GM21717 (cell line): Measurements from ENCODE around the gene KIF20A.
A peak's percentile ranks its signal among the peaks of the same experiment; 100 is the strongest.
"Not testable (repeated sequence)": the region's sequence is repeated elsewhere in the genome, so short reads cannot be mapped to it uniquely, and the experiment has no call there.

Experiments
- ATAC-seq: cut with Tn5 transposase; IDR thresholded peaks from one replicate; pipeline ENCODE4 v1.9.1; 2021; ENCODE audit warnings: mild to moderate bottlenecking, moderate library complexity; ENCODE audit not compliant: unreplicated experiment

KIF20A gene

DNA sequence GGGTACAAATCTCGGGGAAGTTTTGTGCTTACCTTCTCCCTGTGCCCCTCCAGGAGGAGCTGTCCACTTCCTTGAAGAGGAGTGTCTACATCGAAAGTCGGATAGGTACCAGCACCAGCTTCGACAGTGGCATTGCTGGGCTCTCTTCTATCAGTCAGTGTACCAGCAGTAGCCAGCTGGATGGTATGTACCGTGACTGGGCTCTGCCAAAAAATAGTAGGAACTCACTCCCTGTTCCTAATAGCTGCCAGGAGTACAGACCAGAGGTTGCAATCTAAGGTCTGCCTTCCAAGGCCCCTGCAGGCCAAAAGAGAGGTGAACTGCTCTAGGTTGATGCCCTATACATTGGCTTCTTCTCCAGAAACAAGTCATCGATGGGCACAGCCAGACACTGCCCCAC, 3.9 kb downstream of the KIF20A start:
- ATAC-seq: no peak

DNA sequence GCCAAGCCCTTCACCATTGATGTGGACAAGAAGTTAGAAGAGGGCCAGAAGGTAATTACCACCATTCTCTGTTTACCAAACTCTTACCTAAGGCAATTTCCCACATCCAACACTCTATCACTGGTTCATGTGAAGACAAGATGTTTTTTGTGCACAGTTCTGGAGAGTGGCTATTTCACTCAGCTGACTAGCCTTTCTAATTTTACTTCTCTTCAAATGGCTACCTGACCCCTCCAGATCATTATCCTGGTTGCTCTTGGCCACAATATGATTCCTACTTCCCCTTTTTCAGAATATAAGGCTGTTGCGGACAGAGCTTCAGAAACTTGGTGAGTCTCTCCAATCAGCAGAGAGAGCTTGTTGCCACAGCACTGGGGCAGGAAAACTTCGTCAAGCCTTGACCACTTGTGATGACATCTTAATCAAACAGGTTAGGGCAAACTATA, 7.1 kb downstream of the KIF20A start:
- ATAC-seq: no peak

DNA sequence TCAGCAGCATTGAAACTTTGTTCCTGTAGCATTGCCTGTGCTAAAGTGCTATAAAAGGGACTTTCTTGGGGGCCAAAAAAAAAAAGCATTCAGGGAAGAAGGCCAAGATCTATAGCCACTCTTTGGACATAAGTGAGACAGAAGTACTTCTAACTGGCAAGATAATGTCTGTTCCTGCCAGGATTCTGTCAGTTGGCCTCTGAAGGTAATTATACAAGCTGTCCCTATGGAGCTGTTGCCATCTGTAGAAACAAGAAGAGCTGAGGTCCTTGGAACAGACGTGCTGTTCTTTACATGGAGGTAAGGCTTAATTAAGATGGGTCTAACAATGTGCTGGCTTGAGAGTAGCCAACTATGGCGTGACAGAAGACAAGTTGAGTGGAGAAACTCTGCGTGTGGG, 9.7 kb downstream of the KIF20A start:
- ATAC-seq: no peak

DNA sequence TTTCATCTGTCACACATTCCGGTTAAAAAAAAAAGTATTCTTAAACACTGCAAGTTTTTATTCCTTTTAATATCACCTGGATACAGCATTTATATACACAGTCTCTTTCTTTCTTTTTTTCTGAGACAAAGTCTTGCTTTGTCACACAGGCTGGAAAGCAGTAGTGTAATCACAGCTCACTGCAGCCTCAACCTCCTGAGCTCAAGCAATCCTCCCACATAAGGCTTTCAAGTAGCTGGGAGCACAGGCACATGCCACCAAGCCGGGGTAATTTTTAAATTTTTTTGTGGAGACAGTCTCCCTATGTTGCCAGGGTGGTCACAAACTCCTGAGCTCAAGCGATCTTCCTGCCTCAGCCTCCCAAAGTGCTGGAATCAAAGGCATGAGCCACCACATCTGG, 13.9 kb downstream of the KIF20A start:
- ATAC-seq: no peak

DNA sequence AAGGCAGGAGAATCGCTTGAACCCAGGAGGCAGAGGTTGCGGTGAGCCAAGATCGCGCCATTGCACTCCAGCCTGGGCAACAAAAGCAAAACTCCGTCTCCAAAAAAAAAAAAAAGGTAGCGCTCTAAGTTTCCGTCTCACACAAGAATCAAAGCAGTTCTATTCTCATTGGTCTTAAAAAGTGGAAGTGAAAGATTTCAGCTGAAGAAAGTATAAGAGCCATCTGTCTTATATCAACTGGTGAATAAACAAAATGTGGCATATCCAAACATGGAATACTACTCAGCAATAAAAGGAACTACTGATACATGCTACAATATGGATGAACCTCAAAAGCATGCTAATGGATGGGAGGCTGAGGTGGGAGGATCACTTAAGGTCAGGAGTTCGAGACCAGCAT, 14.9 kb downstream of the KIF20A start:
- not testable (repeated sequence) for ATAC-seq

DNA sequence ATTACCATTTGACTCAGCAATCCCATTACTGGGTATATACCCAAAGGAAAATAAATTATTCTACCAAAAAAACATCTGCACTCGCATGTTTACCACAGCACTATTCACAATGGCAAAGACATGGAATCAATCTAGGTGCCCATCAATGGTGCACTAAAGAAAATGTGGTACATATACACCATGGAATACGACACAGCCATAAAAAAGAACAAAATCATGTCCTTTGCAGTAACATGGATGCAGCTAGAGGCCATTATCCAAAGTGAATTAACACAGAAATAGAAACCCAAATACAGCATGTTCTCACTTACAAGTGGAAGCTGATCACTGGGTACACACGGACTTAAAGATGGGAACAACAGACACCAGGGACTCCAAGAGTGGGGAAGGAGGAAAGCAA, 32.1 kb downstream of the KIF20A start:
- ATAC-seq: no peak

DNA sequence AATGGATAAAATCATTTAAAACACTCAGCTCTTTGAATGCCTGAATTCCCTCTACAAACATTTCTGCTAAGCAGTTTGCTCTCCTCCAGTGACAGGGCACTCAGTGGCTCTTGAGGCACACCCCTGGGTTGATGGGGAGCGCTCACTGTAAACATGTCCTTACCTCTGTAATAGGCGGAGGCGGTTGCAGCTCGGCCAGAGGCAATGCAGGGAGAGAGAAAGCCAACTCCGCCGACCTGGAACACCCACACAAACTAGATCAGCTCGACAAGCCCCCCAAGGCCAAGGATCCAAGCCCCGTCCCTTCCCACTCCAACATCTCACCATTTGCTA, 33.9 kb downstream of the KIF20A start:
- peak; percentile 22 for ATAC-seq

DNA sequence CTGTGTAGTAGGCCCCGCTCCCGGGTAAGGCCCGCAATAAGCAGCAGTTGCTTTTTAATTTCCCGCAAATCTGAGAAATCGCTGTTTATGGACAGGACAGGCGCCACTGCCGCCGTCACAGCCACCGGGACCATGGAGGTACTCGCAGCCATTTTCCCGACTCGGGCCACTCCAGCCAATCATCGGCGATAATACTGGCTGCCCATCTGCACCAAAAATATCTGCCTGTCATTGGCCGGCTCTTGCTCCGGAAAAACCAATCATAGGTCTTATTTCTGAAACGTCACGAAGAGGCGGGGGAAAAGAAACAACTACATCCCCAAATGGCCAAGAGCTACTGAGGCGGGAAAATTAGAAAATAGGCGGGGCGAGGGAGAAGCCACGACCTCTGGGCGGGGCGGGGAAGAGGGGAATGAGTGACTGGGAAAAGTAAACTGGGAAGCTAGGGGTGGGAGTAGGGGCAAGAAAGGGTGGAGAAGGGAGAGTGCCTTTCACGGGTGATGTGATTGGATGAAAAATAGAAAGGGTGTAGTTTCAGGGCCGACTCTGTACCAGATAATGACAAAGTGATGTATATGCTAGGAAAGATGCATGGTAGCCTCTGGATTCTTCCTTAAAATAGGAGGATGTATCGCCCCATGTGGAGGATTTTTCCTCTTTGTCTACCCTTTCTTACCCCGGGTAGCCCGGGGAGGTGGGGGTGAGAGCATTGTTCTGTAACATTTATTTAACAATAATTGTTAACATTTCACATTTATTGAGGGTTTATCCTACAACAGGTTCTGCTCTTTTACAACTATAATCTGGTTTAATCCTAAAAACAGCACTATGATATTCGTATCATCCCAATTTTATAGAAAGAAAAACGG, 34.5 kb downstream of the KIF20A start, which contains the start of gene CDC23:
CDC23 (minus strand) TSS at position 163 of the 869 bp plus-strand sequence; CDS start at position 152, 11 bp downstream.
- ATAC-seq: peak; percentile 94

DNA sequence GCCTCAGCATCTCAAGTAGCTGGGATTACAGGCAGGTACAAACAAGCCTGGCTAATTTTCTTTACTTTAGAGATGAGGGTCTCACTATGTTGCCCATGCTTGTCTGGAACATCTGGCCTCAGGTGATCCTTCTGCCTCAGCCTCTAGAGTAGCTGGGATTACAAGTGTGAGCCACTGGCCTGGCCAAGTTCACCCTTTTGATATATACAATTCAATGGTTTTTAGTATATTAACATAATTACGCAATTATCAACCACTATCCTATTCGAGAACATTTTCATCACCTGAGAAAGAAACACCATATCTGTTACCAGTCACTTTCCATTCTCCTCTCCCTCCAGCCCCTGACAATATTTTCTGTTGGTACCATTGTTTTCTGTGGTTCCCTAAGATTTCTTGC, 37.9 kb downstream of the KIF20A start:
- no peak for ATAC-seq

DNA sequence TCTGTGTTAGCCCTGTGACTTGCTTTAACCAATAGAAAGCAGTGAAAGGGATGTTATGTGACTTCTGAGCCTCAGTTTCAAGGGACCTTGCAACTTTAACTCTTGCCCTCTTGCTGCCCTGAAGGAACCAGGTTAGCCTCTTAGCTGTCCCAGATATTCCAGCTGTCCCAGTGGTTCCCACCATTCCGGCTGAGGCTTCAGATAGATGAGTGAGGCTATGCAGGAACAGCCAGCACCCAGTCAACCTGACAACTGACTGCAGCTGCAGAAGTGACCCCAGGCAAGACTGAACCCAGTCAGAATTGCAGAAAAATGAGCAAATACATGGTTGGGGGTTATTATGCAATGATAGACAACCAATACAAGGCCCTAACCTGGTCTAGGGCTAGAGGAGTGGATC, 44.6 kb downstream of the KIF20A start:
- ATAC-seq: no peak

DNA sequence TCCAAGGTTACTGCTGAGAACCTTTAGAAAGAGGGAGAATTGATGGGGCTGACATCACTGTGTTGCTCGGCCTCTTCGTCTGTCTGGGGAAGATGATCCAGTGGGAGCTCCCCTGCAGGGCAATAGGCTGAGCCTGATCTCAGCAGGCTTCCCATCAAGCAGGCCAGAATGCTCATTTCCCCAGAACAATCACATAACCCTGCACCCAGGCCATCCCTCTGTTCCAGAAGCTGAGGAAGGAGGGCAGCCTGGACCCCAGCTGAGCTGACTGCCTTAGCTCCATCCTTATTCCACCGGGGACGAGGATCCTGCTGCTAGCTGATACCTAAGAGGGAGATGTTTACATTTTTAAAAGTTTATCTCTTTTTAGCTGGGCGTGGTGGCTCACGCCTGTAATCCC, 45.8 kb downstream of the KIF20A start:
- no peak for ATAC-seq

DNA sequence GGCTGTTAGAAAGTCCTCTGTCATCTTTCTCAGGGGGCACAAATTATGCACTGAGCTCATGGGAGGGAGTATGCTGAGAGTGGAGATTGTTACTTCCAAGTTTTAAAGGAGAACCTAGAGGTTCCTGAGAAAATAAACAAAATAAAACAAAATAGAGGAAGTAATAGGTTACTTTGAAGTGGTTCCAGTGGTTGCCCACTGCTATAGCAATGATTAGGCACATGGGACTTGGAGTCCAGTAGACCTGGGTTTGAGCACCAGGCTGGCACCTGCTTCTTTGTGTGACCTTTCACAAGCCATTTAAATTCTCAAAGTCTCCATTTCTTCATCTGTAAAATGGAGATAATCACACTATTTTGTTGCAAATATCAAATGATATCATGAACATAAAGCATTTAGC, 48.0 kb downstream of the KIF20A start:
- no peak for ATAC-seq

DNA sequence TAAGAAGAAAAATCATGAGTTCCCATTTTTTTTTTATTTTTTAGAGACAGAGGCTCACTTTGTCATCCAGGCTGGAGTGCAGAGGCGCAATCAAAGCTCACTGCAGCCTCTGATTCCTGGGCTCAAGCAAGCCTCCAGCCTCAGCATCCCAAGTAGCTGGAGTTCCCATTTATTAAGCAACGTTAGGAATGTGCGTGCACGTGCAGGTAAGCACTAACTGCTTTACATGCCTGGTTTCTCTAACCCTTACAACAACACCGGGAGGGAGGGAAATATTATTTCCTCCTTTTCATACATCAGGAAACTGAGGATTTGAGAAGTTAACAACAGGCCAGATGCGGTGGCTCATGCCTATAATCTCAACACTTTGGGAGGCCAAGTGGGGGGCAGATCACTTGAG, 50.5 kb downstream of the KIF20A start:
- no peak for ATAC-seq

DNA sequence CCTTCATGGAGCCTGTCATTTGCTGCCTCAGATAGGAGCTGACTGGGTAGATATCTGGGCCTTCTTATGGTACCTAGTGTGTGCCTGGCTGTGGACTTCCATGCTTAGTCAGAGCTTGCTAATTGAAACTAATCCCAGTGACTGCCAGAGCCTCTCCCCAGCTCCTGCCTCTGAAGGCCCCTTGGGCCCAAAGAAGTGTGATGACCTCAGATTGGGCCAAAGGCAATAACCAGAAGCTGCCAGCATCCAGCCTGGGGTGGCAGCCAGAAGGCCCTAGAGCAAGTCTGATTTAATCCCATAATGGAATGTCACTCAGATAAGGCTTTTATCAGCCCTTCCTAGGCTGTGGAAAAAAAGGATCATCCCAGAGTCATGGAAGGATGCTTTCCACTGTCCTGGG, 51.3 kb downstream of the KIF20A start:
- no peak for ATAC-seq

DNA sequence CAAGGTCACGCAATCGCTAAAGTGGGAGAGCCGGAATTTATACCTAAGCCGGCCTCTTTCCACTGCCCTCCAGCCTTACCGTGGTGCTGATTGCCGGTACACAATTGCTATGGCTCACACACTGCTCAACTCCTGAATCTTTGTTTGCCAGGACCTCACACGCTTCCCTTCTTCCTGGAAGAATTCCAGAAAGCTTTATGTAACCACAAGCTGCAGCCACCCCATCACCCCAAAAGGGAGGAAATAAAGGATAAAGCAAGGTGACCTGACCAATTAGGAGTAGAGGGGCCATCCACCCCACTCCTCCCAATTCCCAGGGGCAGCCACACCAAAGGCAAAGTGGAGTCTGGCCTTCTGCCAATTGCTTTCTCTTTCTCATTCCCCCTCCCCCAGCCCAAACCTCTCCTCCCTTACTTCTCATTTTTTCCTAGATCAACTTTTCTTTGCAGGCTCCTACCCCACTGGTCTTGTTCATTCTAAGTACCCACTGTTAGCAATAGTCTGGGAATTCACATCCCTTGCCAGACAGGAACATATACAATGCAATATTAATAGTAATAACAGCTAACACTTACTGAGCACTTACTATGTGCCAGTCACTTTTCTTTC, 52.2 kb downstream of the KIF20A start:
- no peak for ATAC-seq

DNA sequence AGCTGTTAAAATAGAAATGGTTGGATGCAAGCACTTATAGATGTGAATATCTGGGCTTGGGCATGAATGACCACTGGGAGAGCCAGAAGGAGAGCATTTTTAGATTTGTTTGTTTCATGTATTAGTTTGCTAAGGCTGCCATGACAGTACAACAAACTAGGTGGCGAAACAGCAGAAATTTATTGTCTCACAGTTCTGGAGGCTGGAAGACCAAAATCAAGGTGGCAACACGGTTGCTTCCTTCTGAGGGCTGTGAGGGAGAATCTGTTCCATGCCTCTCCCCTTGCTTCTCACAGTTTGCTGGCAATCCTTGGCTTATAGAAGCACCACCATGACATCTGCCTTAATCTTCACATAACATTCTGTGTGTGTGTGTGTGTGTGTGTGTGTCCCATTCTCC, 54.4 kb downstream of the KIF20A start:
- no peak for ATAC-seq

DNA sequence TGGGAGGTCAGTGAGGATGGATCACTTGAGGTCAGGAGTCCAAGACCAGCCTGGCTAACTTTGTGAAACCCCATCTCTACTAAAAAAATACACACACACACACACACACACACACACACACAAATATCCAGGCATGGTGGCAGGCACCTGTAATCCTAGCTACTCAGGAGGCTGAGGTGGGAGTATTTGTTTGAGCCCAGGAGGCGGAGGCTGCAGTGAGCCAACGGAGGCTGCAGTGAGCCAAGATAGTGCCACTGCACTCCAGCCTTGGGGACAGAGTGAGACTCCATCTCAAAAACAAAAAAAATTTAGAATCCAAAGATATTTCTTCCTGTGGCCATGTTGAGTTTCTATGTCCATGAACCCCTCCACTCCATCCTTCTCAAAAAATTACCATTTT, 55.7 kb downstream of the KIF20A start:
- no peak for ATAC-seq
